Activated CD4-positive, alpha-beta T cell treated with anti-CD3 and anti-CD28 coated beads for 48 hours (primary cell): ENCODE measurements around the gene ROPN1B.
A peak's percentile ranks its signal among the peaks of the same experiment; 100 is the strongest.
"Not testable (repeated sequence)": the region's sequence is repeated elsewhere in the genome, so short reads cannot be mapped to it uniquely, and the experiment has no call there.

Source experiments
- DNase-seq: peaks from one replicate; pipeline ENCODE4 v3.0.0-alpha.2; 2020

ROPN1B gene

GRCh38 chr3:125958511-125959316 lies 10.3 kb upstream of the ROPN1B start:
- DNase-seq: no peak

DNA sequence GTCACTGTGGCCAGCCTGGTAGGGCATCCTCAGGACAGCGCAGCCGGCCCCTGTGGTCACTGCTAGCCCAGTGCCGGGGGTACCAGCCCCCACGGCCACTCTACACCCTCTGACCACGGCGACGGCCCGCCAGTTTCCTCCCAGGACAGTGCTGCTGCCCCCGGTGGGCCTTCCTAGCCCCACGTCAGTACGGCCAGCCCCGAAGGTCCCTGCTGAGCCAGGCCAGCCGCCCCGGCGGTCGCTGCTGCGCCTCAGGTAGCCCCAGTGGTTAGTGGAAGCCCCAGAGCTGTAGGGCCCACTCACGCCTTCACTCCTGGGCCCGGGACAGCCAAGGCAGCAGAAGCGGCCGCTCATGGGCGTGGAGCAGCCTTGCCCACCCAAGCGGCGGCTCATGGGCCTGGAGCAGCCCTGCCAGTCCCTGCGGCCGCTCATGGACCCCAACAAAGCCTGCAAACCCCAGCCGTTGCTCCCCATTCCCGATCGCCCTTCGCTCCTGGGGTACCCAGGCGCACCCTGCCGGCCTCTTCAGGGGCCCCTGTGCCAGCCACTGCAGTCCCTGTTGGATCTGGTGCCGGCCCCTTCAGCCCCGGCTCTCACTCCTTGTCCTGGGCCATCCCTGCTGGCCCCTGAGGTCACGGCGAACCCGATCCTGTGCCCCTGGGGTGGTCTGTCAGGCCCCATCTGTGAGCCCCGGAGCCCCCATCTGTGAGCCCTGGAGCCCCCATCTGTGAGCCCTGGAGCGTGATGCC lies 9.5 kb upstream of the ROPN1B start:
- no peak for DNase-seq

- DNase-seq: no peak
Measured at GRCh38 chr3:125960066-125960424, 8.9 kb upstream of the ROPN1B start.

DNA sequence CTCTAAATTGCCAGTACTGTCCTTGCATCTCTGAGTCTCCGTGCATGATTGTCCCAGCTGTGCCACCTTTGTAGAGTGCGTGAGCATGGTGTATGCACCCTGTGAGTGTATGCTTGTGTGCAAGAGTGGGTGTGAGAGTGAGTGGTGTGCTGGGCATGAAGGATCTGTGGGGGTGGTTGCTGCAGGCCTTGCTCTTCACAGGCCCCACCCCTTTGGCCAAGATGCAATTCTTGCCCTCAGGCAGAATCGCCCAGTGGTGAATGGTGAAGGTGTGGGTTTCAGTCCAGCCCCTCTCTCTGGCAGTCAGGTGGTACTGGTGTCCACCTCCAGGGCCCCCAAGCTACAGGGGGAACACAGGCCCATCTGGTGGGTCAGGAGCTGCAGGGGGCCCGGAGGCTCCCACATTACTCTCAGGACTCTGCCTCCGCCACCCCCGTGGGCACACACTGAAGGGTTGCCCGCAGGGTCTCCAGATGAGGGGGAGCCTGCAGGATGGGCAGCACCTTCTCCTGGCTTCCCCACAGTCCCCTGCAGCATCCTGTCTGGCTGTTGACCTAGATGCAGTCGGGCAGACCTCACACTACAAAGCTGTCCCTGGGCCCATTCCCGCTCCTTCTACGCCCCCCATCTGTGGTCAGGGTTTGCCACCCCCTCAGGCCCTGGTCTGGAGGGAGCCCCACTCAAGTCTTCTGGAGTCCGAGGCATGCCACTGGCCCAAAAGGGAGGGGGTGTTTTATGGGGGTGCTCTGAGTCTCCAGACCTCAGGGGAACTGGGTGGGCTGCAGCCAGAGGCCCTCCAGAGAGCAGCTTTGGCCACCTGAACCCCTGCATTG lies 8.3 kb upstream of the ROPN1B start:
- no peak for DNase-seq

- DNase-seq: no peak
Measured at GRCh38 chr3:125961289-125961589, 7.7 kb upstream of the ROPN1B start.

- DNase-seq: not testable (repeated sequence)
Measured at GRCh38 chr3:125963834-125964233, 5.1 kb upstream of the ROPN1B start.

GRCh38 chr3:125965505-125965904 lies 3.5 kb upstream of the ROPN1B start:
- DNase-seq: no peak

DNA sequence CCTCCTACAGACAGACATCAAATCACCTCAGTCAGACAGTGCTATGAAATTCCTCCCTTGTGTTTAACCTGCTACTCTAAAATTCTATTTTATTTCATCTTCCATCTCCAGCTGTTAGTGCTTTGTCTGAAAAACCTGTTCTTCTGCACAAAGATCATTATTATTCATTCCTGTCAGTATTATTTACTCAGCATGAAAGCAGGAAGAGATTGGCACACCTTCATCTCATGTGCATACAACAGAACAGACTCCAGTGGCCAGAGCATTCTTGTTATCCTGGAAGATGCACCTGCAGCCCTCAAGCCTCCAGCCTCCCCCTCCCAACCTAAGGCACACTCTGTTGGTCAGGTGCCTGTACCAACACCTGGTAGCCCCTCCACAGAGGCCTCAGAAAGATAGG lies 1.8 kb upstream of the ROPN1B start:
- DNase-seq: no peak

DNA sequence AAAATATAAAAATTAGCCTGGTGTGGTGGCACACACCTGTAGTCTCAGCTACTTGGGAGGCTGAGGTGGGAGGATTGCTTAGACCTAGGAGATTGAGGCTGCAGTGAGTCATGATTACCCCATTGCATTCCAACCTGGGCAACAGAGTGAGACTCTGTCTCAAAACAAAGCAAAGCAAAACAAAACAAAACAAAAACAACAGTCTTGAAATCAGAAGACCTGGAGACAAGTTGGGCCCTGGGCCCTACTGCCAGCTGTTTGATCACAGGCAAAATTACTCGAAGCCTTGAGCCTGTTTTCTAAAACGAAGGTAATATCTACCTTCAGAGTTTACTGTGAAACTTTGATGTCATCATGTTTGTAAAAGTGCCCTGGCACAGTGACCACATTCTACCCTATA lies 857 bp upstream of the ROPN1B start:
- DNase-seq: not testable (repeated sequence)

DNA sequence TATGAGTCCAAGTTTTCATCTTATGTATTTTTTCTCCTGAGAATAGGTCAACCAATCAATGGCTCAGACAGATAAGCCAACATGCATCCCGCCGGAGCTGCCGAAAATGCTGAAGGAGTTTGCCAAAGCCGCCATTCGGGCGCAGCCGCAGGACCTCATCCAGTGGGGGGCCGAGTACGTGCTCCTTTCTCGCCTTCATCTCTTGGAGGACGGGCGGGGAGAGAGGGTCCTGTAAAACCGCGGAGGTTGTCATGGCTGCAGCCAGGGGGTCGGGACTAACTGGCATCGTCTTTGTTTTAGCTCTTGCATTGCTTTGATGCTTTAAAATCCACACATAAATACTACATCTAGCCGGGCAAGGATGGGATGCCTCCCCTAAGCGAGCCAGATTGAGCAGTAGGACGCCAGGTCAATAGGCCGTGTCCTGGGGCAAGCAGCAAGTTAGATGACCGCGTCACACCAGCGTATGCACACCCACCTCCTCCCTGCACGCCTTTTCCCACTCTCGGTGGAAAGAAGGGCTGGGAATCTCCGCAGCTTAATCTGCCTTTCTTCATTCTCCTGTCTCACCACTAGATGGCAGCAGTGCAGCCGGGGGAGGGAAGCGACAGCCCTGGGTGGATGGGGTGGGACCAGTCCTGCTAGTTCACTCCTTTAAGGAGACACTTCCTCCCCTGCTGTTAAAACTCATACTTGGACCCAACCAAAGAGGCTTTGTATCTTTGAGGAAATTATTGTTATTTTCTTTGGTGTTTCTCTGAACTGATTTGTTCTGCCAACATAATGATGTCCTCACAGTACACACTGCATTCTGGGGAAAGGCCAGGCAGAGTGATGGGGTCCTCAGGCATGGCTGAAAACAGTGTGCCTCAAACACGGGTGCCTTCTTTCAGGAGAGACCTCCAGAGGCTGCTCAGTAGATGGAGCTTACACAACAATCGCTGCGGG lies 3.3 kb downstream of the ROPN1B start:
- peak; percentile 31 for DNase-seq

- not testable (repeated sequence) for DNase-seq
Measured at GRCh38 chr3:125975245-125976002, 6.4 kb downstream of the ROPN1B start.

GRCh38 chr3:125976003-125976390 lies 7.0 kb downstream of the ROPN1B start:
- not testable (repeated sequence) for DNase-seq

DNA sequence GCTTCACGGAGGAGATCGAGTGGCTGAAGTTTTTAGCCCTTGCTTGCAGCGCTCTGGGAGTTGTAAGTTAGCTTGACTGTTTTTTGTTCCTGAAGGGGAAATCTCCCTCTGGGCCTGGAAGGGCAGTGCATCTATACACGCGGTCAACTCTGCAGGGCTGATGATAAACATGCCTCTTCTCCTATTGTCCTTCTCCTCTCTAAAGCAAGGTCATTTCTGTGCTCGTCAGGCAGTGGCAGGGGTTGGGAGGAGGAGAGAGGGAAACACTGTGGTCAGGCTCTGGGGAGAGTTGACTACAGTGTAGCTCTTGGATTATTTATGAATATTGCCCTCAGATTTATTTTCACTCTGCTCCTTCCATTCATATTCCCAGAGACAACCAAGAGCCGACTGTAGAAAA lies 8.1 kb downstream of the ROPN1B start:
- not testable (repeated sequence) for DNase-seq

DNA sequence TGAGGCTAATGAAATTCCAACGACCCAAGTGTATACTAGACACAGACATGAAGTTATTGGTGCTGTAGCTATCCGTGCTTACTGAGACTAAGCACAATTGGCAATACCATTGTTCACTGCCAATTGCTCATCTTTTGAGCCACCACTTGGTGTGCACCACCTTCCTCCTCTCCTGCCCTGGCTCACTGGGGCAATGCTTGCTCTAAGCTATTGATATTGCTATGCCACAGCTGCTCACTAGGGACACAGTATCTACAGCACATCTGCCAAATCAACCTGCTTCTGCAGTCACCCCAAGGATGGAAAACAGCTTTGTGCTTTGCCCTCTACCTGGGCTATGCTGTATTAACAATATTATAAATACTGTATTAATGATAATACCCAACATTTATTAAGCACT lies 16.0 kb downstream of the ROPN1B start:
- not testable (repeated sequence) for DNase-seq

DNA sequence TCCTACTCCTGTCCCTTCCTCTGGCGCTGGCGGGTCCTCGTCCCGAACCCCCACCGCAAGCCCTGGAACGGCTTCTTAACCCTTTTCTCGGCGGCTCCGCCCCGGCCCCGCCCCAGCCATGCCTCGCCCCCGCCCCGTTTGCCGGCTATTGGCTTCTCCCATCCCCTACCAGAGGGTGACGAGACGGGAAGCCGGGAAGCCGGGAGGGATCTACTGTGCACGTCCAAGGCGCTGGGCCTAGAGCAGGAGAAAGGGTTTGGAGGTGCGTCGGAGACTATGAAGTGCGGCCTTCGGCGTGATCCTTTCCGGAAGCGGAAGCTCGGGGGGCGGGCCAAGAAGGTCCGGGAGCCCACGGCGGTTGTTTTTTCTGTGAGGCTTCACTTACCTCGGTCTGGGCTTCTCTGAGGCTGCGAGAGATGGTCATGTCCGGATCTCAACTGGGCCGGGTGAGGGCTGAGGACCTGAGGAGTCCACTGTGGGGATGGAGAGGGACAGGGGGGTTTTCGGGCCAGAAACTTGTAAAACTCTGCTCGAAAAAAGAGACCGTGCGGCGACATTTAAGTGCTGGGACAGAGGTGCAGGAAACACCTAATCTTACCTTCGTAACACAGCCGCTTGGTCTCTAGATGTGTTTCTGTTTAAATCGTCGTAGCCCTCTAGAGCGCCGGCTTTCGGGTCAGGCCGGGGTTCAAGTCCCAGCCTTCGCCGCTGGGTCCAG lies 21.4 kb downstream of the ROPN1B start:
- DNase-seq: peak; percentile 86

DNA sequence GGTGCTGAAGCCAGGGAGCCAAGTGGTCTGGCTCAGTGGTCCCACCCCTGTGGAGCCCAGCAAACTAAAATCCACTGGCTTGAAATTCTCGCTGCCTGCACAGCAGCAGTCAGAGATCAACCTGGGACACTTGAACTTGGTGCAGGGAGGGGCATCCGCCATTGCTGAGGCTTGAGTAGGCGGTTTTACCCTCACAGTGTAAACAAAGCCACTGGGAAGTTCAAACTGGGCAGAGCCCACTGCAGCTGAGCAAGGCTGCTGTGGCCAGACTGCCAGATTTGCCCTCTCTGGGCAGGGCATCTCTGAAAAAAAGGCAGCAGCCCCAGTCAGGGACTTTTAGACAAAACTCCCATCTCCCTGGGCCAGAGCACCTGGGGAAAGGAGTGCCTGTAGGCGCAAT lies 27.8 kb downstream of the ROPN1B start:
- DNase-seq: not testable (repeated sequence)

GRCh38 chr3:126002189-126002588 lies 33.2 kb downstream of the ROPN1B start:
- DNase-seq: no peak

DNA sequence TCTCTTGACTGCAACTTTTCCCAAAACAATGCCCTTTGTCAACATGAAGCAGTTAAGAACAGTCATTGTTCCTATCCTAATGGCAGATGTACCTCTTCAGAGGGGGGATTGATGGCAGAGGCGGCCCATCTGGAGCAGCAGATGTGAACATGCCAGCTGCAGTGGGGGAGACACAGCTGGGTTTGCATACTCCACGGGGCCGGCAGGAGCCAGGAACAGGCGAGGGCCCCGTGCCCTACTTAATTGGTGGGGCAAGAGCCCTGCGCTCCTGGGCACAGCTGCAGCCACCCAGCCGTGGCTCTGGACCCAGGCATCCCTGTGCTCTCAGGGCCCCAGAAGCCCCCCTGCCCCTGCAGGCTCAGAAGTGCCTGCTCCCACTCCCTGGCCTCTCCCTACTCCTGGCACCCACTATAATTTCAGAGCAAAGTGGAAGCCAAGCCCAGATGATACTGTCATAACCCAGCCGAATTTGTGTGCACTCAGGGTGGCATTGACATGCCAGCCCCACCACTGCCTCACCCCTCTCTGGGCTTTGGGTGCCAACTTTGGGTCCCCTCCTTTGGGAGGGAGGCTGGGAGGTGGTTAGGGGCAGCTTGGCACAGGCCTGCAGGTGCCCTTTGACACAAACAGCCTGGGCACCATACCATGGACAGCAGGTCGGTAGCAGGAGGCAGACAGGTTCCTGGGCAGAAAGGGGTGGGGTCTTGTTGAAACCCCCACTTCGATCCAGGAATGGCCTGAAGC lies 34.6 kb downstream of the ROPN1B start:
- DNase-seq: no peak

DNA sequence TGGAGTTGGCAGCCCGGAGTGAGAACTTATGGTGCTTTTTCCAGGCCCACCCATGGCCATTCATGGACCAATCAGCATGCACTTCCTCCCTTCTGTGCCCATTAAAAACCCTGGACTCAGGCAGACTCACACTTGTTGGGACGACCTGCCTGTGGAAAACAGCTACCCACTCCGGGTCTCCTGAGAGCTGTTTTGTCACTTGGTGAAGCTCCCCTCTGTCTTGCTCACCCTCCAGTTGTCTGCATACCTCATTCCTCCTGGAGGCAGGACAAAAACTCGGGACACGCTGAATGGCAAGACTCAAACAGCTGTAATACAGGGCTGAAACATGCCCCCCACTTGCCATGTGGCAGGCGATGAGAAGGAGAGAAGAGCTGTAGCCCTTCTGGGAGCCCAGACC lies 35.2 kb downstream of the ROPN1B start:
- no peak for DNase-seq

GRCh38 chr3:126004692-126005091 lies 35.7 kb downstream of the ROPN1B start:
- DNase-seq: no peak
